T-helper 1 cell treated with Interleukin-12 subunit alpha and Interleukin-12 subunit beta and Interleukin-4 antibody, amounts not matched to agents 30 μg/mL and 1 μg/mL, for 36 hours (primary cell): ENCODE data around the gene GRK4.
"Not testable (repeated sequence)": the region's sequence is repeated elsewhere in the genome, so short reads cannot be mapped to it uniquely, and the experiment has no call there.

Source experiments
- H3K27ac Mint-ChIP-seq: one replicate; pipeline ENCODE4 v1.8.0; 2021; ENCODE audit warnings: mild to moderate bottlenecking, mixed read lengths
- H3K27me3 Mint-ChIP-seq: one replicate; pipeline ENCODE4 v1.8.0; 2021; ENCODE audit warnings: low read depth, mixed read lengths
- H3K36me3 Mint-ChIP-seq: one replicate; pipeline ENCODE4 v1.8.0; 2021; ENCODE audit warnings: low read depth, mixed read lengths
- H3K4me1 Mint-ChIP-seq: one replicate; pipeline ENCODE4 v1.8.0; 2021; ENCODE audit warnings: low read depth, mixed read lengths
- H3K4me3 Mint-ChIP-seq: one replicate; pipeline ENCODE4 v1.8.0; 2021; ENCODE audit warnings: mild to moderate bottlenecking, moderate library complexity, mixed read lengths
- H3K9me3 Mint-ChIP-seq: one replicate; pipeline ENCODE4 v1.8.0; 2021; ENCODE audit warnings: mixed read lengths

The GRK4 gene

DNA sequence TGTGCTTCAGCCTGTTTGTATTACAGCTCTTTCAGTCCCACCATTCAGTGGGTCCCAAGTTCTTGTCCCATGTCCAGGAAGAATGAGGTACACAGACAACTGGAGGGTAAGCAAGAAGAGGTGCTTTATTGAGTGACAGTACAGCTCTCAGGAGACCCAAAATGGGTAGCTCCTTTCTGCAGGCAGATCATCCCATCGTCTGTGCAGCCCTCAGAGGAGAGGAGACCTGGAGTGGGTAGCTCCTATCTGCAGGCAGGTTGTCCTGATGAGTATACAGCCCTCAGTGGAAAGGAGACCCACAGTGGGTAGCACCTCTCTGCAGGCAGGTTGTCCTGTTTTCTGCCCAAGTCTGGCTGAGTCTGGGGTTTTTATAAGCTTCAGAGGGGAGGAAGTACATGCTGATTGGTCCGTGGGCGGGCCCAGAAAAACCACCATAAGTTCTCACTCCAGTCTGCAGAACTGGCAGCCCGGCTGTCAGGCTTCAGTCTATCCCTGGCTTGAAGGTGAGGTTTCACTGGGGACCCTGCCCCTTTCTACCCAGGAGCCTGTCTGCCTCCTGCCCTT lies 18.0 kb downstream of the GRK4 start:
- Mint-ChIP-seq H3K27me3 (peaks cover 12% of the 10 kb centered on the region), H3K4me3 (no peak overlapping the region), H3K9me3 (peaks cover 17% of the 10 kb centered on the region), H3K36me3 (no peaks in the 10 kb centered on the region), H3K27ac (no peak overlapping the region), H3K4me1 (peaks cover 2% of the 10 kb centered on the region)

DNA sequence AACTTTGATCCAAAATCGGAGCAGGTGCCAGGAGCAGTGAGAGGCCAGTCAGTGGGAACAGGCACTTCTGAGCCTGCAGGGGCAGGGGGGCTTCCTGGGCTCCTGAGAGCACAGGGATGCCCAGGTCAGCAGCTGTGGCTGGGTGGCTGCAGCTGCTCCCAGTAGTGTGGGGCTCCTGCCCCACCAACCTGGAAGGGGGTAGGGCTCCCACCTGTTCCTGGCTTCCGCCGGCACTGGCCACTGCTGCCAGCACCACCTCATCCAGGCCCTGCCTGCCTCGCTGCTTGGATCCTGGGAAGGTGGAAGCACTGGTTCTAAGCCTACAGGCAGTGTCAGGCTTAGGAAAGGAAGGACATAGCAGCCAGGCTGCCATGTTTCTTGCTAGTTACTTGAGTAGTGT lies 18.6 kb downstream of the GRK4 start:
- H3K27me3 Mint-ChIP-seq = peaks cover 12% of the 10 kb centered on the region

DNA sequence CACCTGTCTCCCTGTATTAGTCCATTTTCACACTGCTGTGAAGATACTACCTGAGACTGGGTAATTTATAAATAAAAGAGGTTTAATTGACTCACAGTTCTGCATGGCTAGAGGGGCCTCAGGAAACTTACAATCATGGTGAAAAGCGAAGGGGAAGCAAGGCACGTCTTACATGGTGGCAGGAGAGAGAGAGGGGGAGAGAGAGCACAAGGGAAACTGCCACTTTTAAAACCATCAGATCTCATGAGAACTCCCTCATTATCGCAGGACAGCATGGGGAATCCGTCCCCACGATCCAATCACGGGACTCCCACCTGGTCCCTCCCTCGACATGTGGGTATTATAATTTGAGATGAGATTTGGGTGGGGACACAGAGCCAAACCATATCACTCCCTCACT lies 20.3 kb downstream of the GRK4 start:
- not testable (repeated sequence) for H3K36me3 Mint-ChIP-seq, H3K27ac Mint-ChIP-seq, H3K4me3 Mint-ChIP-seq, H3K4me1 Mint-ChIP-seq
- H3K9me3 Mint-ChIP-seq = peaks cover 17% of the 10 kb centered on the region
- peaks cover 20% of the 10 kb centered on the region for H3K27me3 Mint-ChIP-seq

More for the DNA sequence above, 18.6 kb downstream of the GRK4 start:
- Mint-ChIP-seq H3K36me3 (no peaks in the 10 kb centered on the region), H3K9me3 (peaks cover 17% of the 10 kb centered on the region), H3K4me3 (no peak overlapping the region), H3K27ac (no peak overlapping the region), H3K4me1 (peaks cover 2% of the 10 kb centered on the region)

DNA sequence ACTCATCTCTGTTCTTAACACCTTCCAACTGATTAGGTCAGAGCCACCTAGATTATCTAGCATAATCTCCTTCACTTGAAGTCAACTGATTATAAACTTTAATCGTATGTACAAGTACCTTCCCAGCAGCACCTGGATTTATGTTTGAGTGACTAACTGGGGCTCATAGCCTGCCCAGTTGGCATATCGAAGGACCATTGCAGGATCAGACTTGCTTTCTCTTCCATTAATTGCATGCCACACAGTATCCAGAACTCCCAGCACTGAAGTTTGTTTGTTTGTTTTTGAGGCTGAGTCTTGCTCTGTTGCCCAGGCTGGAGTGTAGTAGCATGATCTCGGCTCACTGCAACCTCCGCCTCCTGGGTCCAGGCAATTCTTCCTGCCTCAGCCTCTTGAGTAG lies 27.9 kb downstream of the GRK4 start:
- Mint-ChIP-seq H3K36me3 (no peaks in the 10 kb centered on the region), H3K4me1 (no peaks in the 10 kb centered on the region), H3K27ac (no peak overlapping the region), H3K4me3 (no peak overlapping the region), H3K27me3 (peaks cover 20% of the 10 kb centered on the region), H3K9me3 (no peaks in the 10 kb centered on the region)

DNA sequence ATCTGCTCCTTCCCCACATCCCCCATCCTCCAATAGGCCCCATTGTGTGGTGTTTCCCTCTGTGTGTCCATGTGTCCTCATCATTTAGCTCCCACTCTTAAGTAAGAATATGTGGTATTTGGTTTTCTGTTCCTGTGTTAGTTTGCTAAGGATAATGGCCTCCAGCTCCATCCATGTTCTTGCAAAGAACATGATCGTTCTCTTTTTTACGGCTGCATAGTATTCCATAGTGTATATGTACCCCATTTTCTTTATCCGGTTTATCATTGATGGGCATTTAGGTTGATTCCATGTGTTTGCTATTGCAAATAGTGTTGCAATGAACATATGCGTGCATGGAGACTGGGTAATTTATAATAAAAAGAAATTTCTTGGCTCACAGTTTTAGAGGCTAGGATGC lies 31.5 kb downstream of the GRK4 start:
- H3K4me3 Mint-ChIP-seq = no peak overlapping the region
- H3K4me1 Mint-ChIP-seq = no peaks in the 10 kb centered on the region
- H3K36me3 Mint-ChIP-seq = no peaks in the 10 kb centered on the region
- no peaks in the 10 kb centered on the region for H3K9me3 Mint-ChIP-seq
- H3K27me3 Mint-ChIP-seq = peaks cover 20% of the 10 kb centered on the region
- H3K27ac Mint-ChIP-seq = no peak overlapping the region

DNA sequence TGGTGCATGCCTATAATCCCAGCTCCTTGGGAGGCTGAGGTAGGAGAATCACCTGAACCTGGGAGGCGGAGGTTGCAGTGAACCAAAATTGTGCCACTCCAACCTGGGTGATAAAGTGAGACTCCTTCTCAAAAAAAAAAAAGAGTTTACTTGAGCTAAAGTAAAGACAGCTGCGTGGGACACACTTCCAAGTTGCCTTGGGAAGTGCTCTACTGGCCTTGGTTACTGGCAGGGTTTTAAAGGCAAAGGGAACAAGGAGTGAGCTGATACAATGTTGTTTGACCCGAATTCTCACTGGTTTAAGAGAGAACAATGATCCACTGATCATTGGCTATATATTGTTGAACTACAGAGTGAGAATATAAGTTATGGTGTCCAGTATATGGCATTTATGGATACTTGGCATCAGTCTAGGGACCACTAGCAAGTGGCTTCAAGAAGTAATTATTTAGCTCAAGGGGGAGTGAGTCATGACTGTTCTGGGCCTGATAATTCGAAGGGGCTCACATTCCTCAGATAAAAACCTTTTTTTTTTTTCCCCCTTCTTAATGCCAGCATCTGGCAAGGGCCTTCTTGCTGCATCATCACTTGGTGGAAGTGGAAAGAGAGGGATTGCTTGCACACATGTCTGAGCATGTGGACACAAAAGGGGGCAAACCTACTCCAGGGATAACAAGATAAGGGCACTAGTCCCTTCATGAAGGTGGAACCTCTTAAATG lies 32.3 kb downstream of the GRK4 start:
- H3K4me1 Mint-ChIP-seq = no peaks in the 10 kb centered on the region
- H3K27me3 Mint-ChIP-seq = peaks cover 24% of the 10 kb centered on the region
- H3K36me3 Mint-ChIP-seq = no peaks in the 10 kb centered on the region
- no peaks in the 10 kb centered on the region for H3K9me3 Mint-ChIP-seq
- no peak overlapping the region for H3K27ac Mint-ChIP-seq
- no peak overlapping the region for H3K4me3 Mint-ChIP-seq

DNA sequence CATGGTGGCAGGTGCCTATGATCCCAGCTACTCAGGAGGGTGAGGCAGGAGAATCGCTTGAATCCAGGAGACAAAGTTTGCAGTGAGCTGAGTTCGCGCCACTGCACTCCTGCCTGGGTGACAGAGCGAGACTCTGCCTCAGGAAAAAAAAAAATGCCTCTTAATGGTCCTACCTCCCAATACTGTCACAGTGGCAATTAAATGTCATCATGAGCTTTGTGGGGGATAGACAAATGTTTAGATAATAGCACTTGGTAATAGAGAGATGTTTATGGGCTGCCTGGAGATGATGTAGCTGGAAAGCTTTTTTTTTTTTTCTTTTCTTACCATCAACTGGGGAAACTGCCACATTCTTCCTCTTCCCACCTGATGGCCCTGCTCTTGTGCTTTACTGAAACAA lies 33.0 kb downstream of the GRK4 start:
- no peaks in the 10 kb centered on the region for H3K4me1 Mint-ChIP-seq
- no peak overlapping the region for H3K4me3 Mint-ChIP-seq
- H3K9me3 Mint-ChIP-seq = no peaks in the 10 kb centered on the region
- peaks cover 21% of the 10 kb centered on the region for H3K27me3 Mint-ChIP-seq
- H3K27ac Mint-ChIP-seq = no peak overlapping the region
- no peaks in the 10 kb centered on the region for H3K36me3 Mint-ChIP-seq

DNA sequence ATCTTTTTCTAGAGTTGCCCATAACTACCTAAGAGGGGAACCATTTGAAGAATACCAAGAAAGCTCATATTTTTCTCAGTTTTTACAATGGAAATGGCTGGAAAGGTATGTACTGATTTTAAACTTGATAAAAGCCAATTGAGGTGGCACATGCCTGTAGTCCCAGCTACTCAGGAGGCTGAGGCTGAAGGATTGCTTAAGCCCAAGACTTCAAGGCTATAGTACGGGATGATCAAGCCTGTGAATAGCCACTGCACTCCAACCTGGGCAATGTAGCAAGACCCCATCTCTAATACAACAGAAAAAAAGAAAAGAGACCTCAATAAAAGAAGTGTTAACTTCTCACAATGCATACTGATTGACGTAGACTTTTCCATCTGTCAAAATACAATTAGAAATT lies 44.4 kb downstream of the GRK4 start:
- H3K4me1 Mint-ChIP-seq = peaks cover 3% of the 10 kb centered on the region
- H3K27me3 Mint-ChIP-seq = peaks cover 5% of the 10 kb centered on the region
- no peak overlapping the region for H3K4me3 Mint-ChIP-seq
- no peaks in the 10 kb centered on the region for H3K36me3 Mint-ChIP-seq
- no peaks in the 10 kb centered on the region for H3K9me3 Mint-ChIP-seq
- H3K27ac Mint-ChIP-seq = no peak overlapping the region

DNA sequence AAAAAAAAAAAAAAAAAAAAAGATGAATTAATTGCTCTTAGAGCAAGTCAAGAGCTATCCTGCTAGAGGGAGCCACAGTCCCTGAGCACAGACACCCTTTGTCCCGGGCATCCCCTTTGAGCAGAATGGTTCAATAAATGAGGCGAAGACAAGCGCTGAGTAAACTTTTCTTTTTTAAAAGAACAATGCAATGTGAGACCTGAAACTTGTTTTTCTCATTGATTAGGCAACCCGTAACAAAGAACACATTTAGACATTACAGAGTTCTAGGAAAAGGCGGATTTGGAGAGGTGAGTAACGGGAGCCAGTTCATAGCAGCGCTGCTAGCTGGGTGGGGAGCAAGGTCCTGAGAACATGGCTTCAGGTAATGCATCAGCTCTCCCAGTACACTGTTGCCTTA lies 46.1 kb downstream of the GRK4 start:
- no peaks in the 10 kb centered on the region for H3K9me3 Mint-ChIP-seq
- peak overlapping the region; percentile 18 for H3K27ac Mint-ChIP-seq
- H3K4me3 Mint-ChIP-seq = no peak overlapping the region
- no peaks in the 10 kb centered on the region for H3K36me3 Mint-ChIP-seq
- H3K4me1 Mint-ChIP-seq = peaks cover 7% of the 10 kb centered on the region
- H3K27me3 Mint-ChIP-seq = peaks cover 5% of the 10 kb centered on the region

DNA sequence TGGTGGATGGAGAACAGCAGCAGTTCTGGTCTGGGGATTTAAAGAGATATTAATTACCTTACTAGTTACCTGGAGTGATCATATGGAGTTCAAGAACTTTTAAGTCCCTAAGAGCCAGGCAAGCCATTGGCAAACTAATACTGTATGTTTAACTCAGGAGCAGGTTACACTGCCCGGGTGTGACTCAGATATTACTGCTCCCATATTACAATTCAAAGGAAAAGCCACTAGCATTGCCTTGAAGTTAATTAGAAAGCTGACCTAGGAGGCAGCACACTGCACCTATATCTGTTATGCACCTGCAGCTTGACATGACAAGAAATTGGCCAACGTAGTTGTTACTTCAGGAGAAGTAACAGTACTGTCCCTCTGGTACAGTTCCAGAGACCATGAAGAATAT lies 47.2 kb downstream of the GRK4 start:
- Mint-ChIP-seq H3K36me3 (no peaks in the 10 kb centered on the region), H3K4me3 (no peak overlapping the region), H3K9me3 (no peaks in the 10 kb centered on the region), H3K27ac (no peak overlapping the region), H3K27me3 (peaks cover 5% of the 10 kb centered on the region), H3K4me1 (peaks cover 7% of the 10 kb centered on the region)

DNA sequence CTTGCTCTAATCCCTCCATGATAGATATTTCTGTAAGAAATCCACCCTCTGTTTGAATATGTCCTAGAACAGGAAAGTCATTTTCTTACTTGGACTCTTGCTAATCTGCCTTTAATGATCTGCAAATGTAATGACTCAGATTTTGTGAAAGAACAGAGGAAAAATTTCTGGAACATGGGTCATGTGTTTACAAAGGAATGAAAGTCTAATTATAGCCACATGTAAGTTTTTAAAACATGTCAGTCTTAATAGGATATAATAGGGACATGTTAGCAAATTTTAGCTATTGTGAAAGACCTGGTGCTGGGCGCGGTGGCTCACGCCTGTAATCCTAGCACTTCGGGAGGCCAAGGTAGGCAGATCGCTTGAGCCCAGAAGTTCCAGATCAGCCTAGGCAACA lies 47.6 kb downstream of the GRK4 start:
- Mint-ChIP-seq H3K27me3 (peaks cover 5% of the 10 kb centered on the region), H3K4me3 (no peak overlapping the region), H3K9me3 (no peaks in the 10 kb centered on the region), H3K27ac (no peak overlapping the region), H3K4me1 (peaks cover 7% of the 10 kb centered on the region), H3K36me3 (no peaks in the 10 kb centered on the region)

DNA sequence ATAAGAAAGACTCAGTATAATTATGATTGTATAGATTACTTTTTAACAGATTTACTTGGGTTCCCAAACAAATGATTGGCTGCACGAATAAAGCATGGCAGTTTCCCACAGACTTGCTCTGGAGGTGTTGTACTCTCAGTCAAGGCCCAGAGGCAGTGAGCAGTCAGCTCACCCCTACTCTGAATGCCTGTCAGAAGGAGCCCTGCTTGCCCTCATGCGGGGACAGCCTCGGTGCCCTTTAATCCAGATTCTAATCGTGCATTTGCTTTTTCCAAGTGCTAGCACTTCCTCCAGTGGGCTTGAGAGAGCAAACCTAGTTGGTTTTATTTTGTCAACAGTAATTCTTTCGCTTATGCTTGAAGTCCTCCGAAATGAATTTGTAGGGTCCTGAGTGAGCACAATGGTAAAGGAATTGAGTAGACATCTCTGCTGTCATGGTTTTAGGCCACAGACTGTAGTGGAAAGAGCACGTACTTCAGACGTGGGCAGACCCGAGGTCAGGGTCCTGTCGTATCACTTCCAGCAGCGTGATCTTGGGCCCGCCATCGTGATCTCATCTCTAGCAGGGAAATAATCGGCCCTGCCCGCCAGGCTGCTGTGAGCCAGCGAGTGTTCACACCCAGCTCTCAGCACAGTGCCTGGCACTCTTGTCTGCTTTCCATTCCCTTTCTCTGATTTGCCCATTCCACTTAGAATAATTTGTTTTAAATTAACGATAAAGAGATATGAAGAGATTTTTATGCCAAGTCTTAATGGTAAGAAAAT lies 48.3 kb downstream of the GRK4 start:
- H3K9me3 Mint-ChIP-seq = no peaks in the 10 kb centered on the region
- H3K36me3 Mint-ChIP-seq = no peaks in the 10 kb centered on the region
- H3K4me3 Mint-ChIP-seq = no peak overlapping the region
- peaks cover 3% of the 10 kb centered on the region for H3K27me3 Mint-ChIP-seq
- H3K27ac Mint-ChIP-seq = no peak overlapping the region
- H3K4me1 Mint-ChIP-seq = peaks cover 7% of the 10 kb centered on the region

DNA sequence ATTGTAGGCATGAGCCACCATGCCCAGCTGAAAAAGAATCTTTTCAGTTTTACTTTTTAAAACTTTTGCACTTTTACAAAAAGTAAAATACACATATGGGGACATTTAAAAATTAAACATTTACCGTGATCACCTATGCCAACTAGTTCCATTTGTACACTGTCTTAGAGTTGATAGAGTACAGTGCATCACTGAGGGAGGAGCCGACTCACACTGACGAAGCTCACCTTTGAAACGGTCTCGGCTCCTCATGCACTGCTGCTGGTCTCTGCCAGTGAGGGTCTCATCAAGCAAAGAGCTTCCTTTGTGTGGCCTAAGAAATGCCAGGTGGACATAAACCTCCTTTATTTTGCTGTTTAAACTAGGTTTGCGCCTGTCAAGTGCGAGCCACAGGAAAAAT lies 50.0 kb downstream of the GRK4 start:
- H3K36me3 Mint-ChIP-seq = no peaks in the 10 kb centered on the region
- H3K4me3 Mint-ChIP-seq = no peak overlapping the region
- no peaks in the 10 kb centered on the region for H3K9me3 Mint-ChIP-seq
- peaks cover 7% of the 10 kb centered on the region for H3K4me1 Mint-ChIP-seq
- no peaks in the 10 kb centered on the region for H3K27me3 Mint-ChIP-seq
- no peak overlapping the region for H3K27ac Mint-ChIP-seq

DNA sequence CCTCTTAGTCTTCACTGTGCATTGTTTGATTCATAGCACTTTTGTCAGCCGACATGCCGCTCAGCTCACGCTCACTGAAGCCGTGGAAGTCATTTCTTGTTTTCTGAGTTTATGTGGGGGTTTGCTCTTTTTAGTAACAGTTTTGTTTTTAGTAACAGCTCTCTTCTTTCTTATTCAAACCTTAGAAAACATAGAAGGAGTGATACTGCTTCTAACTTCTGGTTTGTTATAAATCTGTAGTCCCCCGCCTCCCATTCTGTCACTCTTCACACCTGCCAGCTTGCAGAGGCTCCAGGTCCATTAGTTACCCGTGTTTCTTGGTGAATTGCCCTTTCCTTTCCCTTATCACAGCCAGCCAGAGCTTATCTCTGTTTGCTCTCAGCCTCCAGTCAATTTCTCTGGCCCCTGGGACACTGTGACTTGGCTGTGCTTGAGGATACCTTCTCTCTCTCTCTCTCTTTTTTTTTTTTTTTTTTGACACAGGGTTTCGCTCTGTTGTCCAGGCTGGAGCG lies 50.5 kb downstream of the GRK4 start:
- peaks cover under 1% of the 10 kb centered on the region for H3K27me3 Mint-ChIP-seq
- no peak overlapping the region for H3K4me3 Mint-ChIP-seq
- peaks cover 7% of the 10 kb centered on the region for H3K4me1 Mint-ChIP-seq
- no peaks in the 10 kb centered on the region for H3K36me3 Mint-ChIP-seq
- no peak overlapping the region for H3K27ac Mint-ChIP-seq
- H3K9me3 Mint-ChIP-seq = no peaks in the 10 kb centered on the region

DNA sequence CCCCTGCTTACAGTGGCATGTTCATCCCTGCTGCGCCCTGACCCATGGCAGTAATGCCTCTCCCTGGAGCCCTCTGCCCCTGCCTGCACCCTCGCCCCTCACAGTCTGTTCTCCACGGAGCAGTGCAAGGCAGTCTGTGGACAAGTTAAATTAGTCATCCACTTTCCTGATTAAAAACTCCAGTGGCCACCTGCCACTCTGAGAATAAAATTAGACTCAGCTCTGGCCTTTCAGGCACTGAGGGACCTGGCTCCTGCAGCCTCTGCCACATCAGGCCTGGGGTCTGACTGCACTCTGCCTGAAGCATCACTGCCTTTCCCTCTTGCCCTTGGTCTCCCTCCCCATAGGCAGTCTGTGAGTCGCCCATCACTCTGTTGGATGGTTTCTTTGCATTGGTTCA lies 53.6 kb downstream of the GRK4 start:
- Mint-ChIP-seq H3K4me3 (no peak overlapping the region), H3K36me3 (no peaks in the 10 kb centered on the region), H3K27ac (no peak overlapping the region), H3K27me3 (peaks cover 12% of the 10 kb centered on the region), H3K4me1 (peaks cover 4% of the 10 kb centered on the region), H3K9me3 (peaks cover under 1% of the 10 kb centered on the region)
